Stimulated activated CD8-positive, alpha-beta memory T cell treated with anti-CD3 and anti-CD28 coated beads, Interleukin-4, amount 100 ng/mL, for 24 hours (primary cell): ENCODE results near the gene SUMF2.
"Not testable (repeated sequence)": the region's sequence is repeated elsewhere in the genome, so short reads cannot be mapped to it uniquely, and the experiment has no call there.

Experiments used
- DNase-seq: peaks from one replicate; pipeline ENCODE4 v3.0.0-alpha.2; 2020; ENCODE audit warnings: low read depth

Gene SUMF2

DNA sequence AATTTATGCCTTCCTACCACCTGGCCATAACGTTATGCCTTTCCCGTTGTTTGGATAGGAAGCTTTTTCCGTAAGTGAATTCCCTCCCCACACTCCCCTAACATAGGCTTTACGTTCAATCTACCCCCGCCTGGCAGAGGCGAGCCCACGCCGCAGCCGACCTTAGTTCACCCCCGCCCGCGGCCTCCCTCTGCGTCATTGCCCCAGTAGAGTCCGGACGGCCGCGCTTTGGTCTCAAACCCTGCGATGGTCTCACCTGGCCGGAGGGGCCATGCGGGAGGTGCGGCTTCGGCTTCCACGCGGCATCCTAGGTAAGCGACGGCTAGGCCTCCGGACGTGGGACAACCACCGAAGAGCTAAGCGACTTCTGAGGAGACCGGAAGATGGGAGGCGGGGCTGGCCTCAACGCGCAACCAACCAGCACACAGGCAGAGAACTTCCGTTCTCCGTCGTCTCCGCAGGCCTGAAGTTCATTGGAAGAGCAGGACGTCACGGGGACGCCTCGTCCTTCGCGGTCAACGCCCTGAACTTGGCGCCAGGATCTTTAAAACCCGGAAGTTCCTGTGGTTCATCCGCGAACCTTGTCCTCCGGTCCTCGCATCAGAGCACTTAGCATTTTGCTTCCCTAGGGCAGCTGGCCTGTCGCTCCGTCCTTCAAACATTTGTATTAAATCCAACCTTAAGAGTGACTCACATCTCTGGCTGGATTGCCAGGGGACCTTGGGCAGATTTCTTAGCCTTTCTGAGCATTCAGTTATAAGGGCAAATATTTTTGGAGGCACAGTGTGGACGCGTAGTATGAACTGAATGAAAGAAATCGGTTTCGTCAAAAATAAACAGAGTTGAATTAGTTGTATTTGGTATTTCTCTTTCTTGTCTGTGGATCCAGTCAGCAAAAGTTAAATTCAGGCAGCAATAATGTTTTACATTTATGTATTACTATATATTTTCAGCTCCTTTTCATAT is 42.3 kb downstream of the SUMF2 start, which contains the start of gene CHCHD2:
CHCHD2 (minus strand) TSS at position 369 of the 966 bp plus-strand sequence; CDS start at position 306, 63 bp downstream.
- DNase-seq, result peak; percentile 87

- DNase-seq, result no peak
These were observed 43.8 kb downstream of the SUMF2 start for GRCh38 chr7:56107954-56108258.

DNA sequence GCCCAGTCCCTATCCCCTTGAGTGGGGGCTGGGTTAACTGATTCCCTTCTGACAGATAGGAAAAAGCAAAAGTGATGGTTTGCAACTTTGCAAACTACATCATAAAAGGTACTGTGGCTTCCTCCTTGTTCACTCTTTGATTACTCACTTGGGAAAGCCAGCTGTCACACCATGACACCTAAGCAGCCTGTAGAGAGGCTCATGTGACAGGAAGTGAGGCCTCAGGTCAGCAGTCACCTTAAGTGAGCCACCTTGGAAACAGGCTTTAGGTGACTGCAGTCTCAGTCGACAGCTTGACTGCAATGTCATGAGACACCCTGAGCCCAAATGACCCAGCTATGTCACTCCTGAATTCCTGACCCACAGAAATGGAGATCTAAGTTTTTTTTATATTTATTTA is 46.5 kb downstream of the SUMF2 start:
- no peak for DNase-seq

GRCh38 chr7:56112244-56112643 is 48.2 kb downstream of the SUMF2 start:
- DNase-seq, result not testable (repeated sequence)

DNA sequence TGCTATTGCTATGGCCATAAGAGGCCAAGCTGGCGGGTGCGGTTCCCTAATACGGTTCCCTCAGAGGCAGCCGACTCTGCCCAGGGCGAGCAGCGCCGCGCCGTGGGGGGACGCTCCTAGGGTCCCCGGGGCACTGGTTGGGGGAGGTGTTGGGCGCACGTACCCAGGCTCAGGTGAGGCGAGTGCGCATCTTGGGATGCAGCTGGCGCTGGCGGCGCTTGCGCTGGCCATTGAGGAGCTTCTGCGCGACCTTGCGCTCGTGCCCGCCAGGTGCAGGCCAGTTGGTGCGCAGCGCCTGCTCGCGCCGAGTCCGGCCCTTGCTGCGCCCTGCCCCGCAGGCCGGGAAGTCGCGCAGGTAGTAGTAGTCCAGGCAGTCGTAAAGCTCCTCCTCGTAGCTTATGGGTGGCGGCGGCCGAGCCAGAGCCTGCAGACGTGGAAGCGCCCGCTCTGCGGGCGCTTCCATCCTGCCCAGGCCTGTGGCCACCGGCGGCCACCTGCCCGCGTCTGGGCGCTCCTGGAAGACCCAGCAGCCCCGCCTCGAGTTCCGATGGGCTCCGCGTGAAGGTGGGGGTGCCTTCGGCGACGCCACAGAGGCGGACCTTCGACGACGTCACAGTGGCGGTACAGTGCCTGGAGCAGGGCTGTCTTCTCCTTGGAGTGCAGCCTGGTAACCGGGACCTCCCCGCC is 51.9 kb downstream of the SUMF2 start, which contains the start of gene NUPR2:
NUPR2 (minus strand) TSS at position 566 of the 687 bp plus-strand sequence; CDS start at position 463, 103 bp downstream.
- DNase-seq, result no peak

DNA sequence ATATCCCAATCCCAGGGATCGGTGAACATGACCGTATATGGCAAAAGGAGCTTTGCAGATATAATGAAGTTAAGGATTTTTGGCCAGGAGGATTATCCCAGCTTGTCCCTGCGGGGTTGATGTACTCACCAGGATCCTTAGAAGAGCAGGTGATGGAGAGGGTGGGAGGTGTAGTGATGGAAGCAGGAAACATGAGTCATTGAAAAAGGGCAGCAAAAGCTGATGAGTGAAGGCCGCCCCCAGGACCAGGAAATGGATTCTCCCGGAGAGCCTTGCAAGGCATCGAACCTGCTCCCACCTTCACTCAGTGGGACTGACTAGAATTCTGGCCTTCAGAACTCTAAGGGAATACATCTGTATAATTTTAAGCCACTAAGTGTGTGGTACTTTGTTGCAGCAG is 57.4 kb downstream of the SUMF2 start:
- no peak for DNase-seq

DNA sequence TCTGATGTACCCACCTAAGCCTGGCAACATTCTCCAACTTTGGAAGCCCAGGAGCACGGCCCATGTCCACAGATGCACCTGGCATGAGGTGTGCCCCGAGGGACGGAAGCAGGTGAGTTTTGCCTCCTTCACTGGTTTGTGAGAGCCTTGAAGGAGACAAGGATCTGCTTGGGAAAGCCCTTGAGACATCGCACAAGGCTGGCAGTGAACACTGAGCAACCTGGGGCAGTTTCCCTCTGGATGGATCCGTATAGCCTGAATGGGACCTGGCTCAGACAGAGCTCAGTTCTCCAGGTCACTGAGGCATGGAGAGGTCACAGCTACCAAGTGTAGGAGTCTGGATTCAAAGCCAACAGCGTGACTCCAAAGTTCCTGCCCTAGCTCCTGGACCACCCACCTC is 60.9 kb downstream of the SUMF2 start:
- no peak for DNase-seq

- DNase-seq, result no peak
These were observed 61.7 kb downstream of the SUMF2 start for GRCh38 chr7:56125831-56126230.

DNA sequence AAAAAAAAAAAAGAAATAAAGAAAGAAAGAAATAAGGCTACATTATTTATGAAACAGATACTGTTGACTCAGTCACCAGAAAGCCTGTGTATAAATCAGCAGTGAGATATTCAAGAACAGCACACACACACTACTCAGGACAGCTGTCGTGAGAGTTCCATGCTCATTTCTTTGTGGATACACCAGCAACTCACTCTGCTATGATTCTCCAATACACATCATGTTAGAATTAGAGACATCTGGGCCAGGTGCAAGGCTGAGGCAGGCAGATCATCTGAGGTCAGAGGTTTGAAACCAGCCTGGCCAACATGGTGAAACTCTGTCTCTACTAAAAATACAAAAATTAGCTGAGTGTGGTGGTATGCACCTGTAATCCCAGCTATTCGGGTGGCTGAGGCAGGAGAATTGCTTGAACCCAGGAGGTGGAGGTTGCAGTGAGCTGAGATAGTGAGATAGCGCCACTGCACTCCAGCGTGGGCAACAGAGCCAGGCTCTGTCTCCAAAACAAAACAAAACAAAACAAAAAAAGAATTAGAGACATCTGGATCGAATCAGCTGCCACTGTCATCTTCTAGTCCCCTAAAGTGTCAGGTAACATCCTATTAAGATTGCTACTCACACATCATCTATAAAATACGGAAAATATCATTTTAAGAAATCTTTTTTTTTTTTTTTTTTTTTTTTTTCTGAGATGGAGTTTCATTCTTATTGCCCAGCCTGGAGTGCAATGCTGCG is 63.3 kb downstream of the SUMF2 start:
- no peak for DNase-seq
